T-helper 17 cell (primary cell): ENCODE measurements around the gene FHIT. TPM values are rescaled to one million over a fixed set of nuclear protein-coding genes. Genes with fewer than 3 reads are reported as not detected.

Experiments used
- ATAC-seq: fragments of 150-1000 bp; cut with Tn5 transposase; 2 replicates; pipeline ENCODE4 v1.10.0; 2021; ENCODE audit warnings: mild to moderate bottlenecking, moderate library complexity
- DNase-seq, 3 donors: peaks; one replicate each; pipeline versions ENCODE4 v3.0.0 to v3.0.0-alpha.2; 2020 to 2021
- H3K9me3 ChIP-seq: one replicate; pipeline ENCODE4 v1.7.0; 2013; ENCODE audit warnings: low read length, mild to moderate bottlenecking; ENCODE audit not compliant: control insufficient read depth, poor library complexity, severe bottlenecking
- H3K27ac Mint-ChIP-seq: one replicate; pipeline ENCODE4 v1.8.0; 2022; ENCODE audit warnings: mild to moderate bottlenecking, moderate library complexity, mixed read lengths
- H3K27me3 Mint-ChIP-seq: one replicate; pipeline ENCODE4 v1.8.0; 2022; ENCODE audit warnings: mixed read lengths
- H3K36me3 Mint-ChIP-seq: one replicate; pipeline ENCODE4 v1.8.0; 2022; ENCODE audit warnings: low read depth, mixed read lengths
- H3K4me1 Mint-ChIP-seq: one replicate; pipeline ENCODE4 v1.8.0; 2022; ENCODE audit warnings: mild to moderate bottlenecking, mixed read lengths
- H3K4me3 Mint-ChIP-seq: one replicate; pipeline ENCODE4 v1.8.0; 2022; ENCODE audit warnings: mild to moderate bottlenecking, moderate library complexity, mixed read lengths
- total RNA-seq, 4 donors: library from RNA in 2 of 4; stranded (reverse) in 2 of 4; gene quantifications; one replicate each; pipeline ENCODE4 v1.2.3 and lab custom pipeline; 2022 to 2026

Gene FHIT
- total RNA-seq, 2 donors from 2014 or later = 18.8 to 28.6 TPM

- ATAC-seq (no peak), DNase-seq (no peak)
- Mint-ChIP-seq H3K36me3 (no peaks in the 10 kb centered on the region), H3K27ac (no peak overlapping the region), H3K4me3 (no peak overlapping the region), H3K4me1 (no peaks in the 10 kb centered on the region), H3K27me3 (no peaks in the 10 kb centered on the region)
- no peaks in the 10 kb centered on the region for H3K9me3 ChIP-seq
Measured at GRCh38 chr3:60531759-60532158, 719.5 kb downstream of the FHIT start.

- Mint-ChIP-seq H3K4me3 (no peak overlapping the region), H3K36me3 (no peaks in the 10 kb centered on the region), H3K27ac (no peak overlapping the region), H3K27me3 (no peaks in the 10 kb centered on the region), H3K4me1 (no peaks in the 10 kb centered on the region)
- H3K9me3 ChIP-seq = no peaks in the 10 kb centered on the region
- DNase-seq (no peak), ATAC-seq (no peak)
Measured at GRCh38 chr3:60528651-60529050, 722.6 kb downstream of the FHIT start.

GRCh38 chr3:60523536-60523935, 727.7 kb downstream of the FHIT start:
- Mint-ChIP-seq H3K4me3 (no peak overlapping the region), H3K27ac (no peak overlapping the region), H3K4me1 (no peaks in the 10 kb centered on the region), H3K27me3 (no peaks in the 10 kb centered on the region), H3K36me3 (no peaks in the 10 kb centered on the region)
- ATAC-seq (no peak), DNase-seq (no peak)
- no peaks in the 10 kb centered on the region for H3K9me3 ChIP-seq

DNA sequence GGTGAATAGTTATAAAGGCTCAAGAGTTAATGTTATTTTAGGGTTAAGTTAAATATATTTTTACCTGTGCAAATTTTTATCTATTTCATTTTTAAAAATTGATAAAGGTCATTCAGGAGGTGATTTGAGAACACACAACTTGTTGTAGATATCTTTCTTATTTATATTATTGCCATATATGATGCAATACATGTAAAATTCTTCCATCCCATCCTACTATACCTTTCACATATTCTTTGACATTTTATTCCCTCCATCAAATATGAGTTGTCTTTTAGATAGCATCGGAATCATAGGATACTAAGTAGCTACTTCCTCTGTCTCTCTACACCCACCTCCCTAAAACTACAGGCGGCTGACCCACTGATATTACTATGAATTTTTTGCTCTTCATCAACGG, 734.1 kb downstream of the FHIT start:
- no peak for ATAC-seq
- H3K27me3 Mint-ChIP-seq = peaks cover 6% of the 10 kb centered on the region
- H3K9me3 ChIP-seq = no peaks in the 10 kb centered on the region
- no peak overlapping the region for H3K27ac Mint-ChIP-seq
- H3K4me3 Mint-ChIP-seq = no peak overlapping the region
- no peaks in the 10 kb centered on the region for H3K36me3 Mint-ChIP-seq
- no peaks in the 10 kb centered on the region for H3K4me1 Mint-ChIP-seq
- no peak for DNase-seq

GRCh38 chr3:60514866-60515265, 736.4 kb downstream of the FHIT start:
- no peaks in the 10 kb centered on the region for H3K4me1 Mint-ChIP-seq
- ATAC-seq (no peak), DNase-seq (no peak)
- H3K36me3 Mint-ChIP-seq = no peaks in the 10 kb centered on the region
- H3K4me3 Mint-ChIP-seq = no peak overlapping the region
- no peaks in the 10 kb centered on the region for H3K9me3 ChIP-seq
- no peak overlapping the region for H3K27ac Mint-ChIP-seq
- H3K27me3 Mint-ChIP-seq = peaks cover 6% of the 10 kb centered on the region

- H3K27ac Mint-ChIP-seq = no peak overlapping the region
- no peaks in the 10 kb centered on the region for H3K36me3 Mint-ChIP-seq
- H3K4me3 Mint-ChIP-seq = no peak overlapping the region
- peaks cover 6% of the 10 kb centered on the region for H3K27me3 Mint-ChIP-seq
- no peaks in the 10 kb centered on the region for H3K9me3 ChIP-seq
- ATAC-seq (no peak), DNase-seq (no peak)
- no peaks in the 10 kb centered on the region for H3K4me1 Mint-ChIP-seq
Measured at GRCh38 chr3:60514085-60514649, 737.1 kb downstream of the FHIT start.

DNA sequence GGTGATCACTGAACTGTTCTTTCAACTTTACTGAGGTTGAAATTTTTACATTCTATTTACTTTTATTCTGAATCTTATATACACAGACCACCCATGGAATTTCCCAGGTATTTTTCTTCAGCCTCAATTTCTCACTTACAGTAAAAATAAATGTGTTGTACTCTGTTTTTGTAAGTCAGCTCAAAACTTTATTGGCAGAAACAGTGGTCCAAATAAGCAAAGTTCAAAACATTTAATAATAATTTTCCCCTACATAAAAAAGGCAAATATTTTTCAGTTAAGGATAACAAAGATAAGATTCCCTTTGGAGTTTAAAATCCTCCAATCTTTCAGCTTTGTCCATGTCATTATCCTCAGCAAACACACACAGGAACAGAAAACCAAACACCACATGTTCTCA, 738.0 kb downstream of the FHIT start:
- no peaks in the 10 kb centered on the region for H3K36me3 Mint-ChIP-seq

GRCh38 chr3:60512506-60512905, 738.7 kb downstream of the FHIT start:
- H3K4me3 Mint-ChIP-seq = no peak overlapping the region
- no peak for DNase-seq
- peaks cover 6% of the 10 kb centered on the region for H3K27me3 Mint-ChIP-seq
- H3K9me3 ChIP-seq = no peaks in the 10 kb centered on the region
- no peak overlapping the region for H3K27ac Mint-ChIP-seq
- H3K36me3 Mint-ChIP-seq = no peaks in the 10 kb centered on the region
- no peak for ATAC-seq
- H3K4me1 Mint-ChIP-seq = no peaks in the 10 kb centered on the region

More for the DNA sequence above, 738.0 kb downstream of the FHIT start:
- Mint-ChIP-seq H3K4me1 (no peaks in the 10 kb centered on the region), H3K4me3 (no peak overlapping the region), H3K27me3 (peaks cover 6% of the 10 kb centered on the region), H3K27ac (no peak overlapping the region)
- DNase-seq = no peak
- ATAC-seq = no peak
- H3K9me3 ChIP-seq = no peaks in the 10 kb centered on the region

GRCh38 chr3:60509471-60509870, 741.8 kb downstream of the FHIT start:
- Mint-ChIP-seq H3K27ac (no peak overlapping the region), H3K36me3 (no peaks in the 10 kb centered on the region), H3K4me1 (no peaks in the 10 kb centered on the region), H3K27me3 (no peaks in the 10 kb centered on the region), H3K4me3 (no peak overlapping the region)
- no peaks in the 10 kb centered on the region for H3K9me3 ChIP-seq
- ATAC-seq (no peak), DNase-seq (no peak)

GRCh38 chr3:60504827-60505457, 746.3 kb downstream of the FHIT start:
- Mint-ChIP-seq H3K36me3 (no peaks in the 10 kb centered on the region), H3K4me3 (no peak overlapping the region), H3K27ac (no peak overlapping the region), H3K4me1 (no peaks in the 10 kb centered on the region), H3K27me3 (no peaks in the 10 kb centered on the region)
- no peak for ATAC-seq
- no peaks in the 10 kb centered on the region for H3K9me3 ChIP-seq
- no peak for DNase-seq

- Mint-ChIP-seq H3K36me3 (no peaks in the 10 kb centered on the region), H3K4me1 (no peaks in the 10 kb centered on the region), H3K27ac (no peak overlapping the region), H3K4me3 (no peak overlapping the region), H3K27me3 (no peaks in the 10 kb centered on the region)
- no peak for DNase-seq
- H3K9me3 ChIP-seq = no peaks in the 10 kb centered on the region
- ATAC-seq = no peak
Measured at GRCh38 chr3:60501314-60501713, 749.9 kb downstream of the FHIT start.

- Mint-ChIP-seq H3K36me3 (peaks cover 3% of the 10 kb centered on the region), H3K4me1 (no peaks in the 10 kb centered on the region), H3K4me3 (no peak overlapping the region), H3K27ac (no peak overlapping the region), H3K27me3 (no peaks in the 10 kb centered on the region)
- ATAC-seq = no peak
- no peaks in the 10 kb centered on the region for H3K9me3 ChIP-seq
- DNase-seq = no peak
Measured at GRCh38 chr3:60497902-60498301, 753.4 kb downstream of the FHIT start.

DNA sequence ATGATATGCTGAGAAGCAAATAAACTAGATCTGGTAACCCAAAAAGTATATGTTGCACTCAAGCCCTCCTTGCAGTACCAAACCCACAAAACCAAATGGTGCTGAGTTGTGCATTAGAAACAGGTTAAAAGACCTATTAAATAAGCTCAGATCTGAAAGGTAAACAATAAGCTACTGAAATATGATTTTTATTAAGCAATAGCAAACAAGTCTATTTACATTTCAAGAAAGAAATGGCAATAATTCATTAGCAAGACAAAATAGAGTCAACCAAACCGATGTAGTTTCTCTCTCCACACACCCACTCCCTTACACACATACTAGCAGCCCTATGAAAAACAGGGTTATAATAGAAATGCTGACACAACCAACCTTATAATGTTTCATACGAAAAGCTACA, 760.3 kb downstream of the FHIT start:
- no peak for ATAC-seq
- no peak overlapping the region for H3K27ac Mint-ChIP-seq
- H3K27me3 Mint-ChIP-seq = no peaks in the 10 kb centered on the region
- DNase-seq = no peak
- H3K36me3 Mint-ChIP-seq = peaks cover 3% of the 10 kb centered on the region
- no peak overlapping the region for H3K4me3 Mint-ChIP-seq
- H3K9me3 ChIP-seq = no peaks in the 10 kb centered on the region
- no peaks in the 10 kb centered on the region for H3K4me1 Mint-ChIP-seq

DNA sequence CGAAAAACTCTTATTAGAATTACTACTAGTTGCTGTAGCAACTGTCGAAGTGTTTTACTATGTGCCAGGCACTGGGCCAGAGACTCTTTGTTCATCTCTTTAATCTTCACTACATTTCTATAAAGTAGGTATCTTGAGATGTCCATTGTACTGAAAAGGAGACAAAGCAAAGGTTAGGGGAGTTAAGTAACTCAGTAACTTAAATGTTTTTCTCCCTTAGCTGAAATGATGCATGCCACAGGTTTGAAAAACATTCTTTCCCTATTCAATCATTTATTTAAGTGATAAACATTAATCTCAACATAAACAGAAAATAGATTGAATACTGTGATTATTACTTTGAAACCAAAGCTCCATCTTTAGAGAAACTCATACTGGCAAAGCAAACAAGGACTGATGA, 776.2 kb downstream of the FHIT start:
- Mint-ChIP-seq H3K36me3 (no peaks in the 10 kb centered on the region), H3K27me3 (no peaks in the 10 kb centered on the region), H3K4me1 (no peaks in the 10 kb centered on the region), H3K27ac (no peak overlapping the region), H3K4me3 (no peak overlapping the region)
- ATAC-seq = no peak
- no peaks in the 10 kb centered on the region for H3K9me3 ChIP-seq
- no peak for DNase-seq
